Osteocyte (in vitro differentiated cells): ENCODE measurements around the gene PHF24. TPM values are rescaled to one million over a fixed set of nuclear protein-coding genes. Genes with fewer than 3 reads are reported as not detected.

Source experiments
- DNase-seq: peaks from one replicate; pipeline ENCODE4 v3.0.0; 2021; ENCODE audit warnings: mixed read lengths; ENCODE audit not compliant: unreplicated experiment; ENCODE audit errors: extremely low spot score
- H3K27ac Mint-ChIP-seq: one replicate; pipeline ENCODE4 v1.8.0; 2021; ENCODE audit warnings: mild to moderate bottlenecking, mixed read lengths; ENCODE audit not compliant: unreplicated experiment
- H3K27me3 Mint-ChIP-seq: one replicate; pipeline ENCODE4 v1.8.0; 2021; ENCODE audit warnings: mixed read lengths; ENCODE audit not compliant: unreplicated experiment
- H3K36me3 Mint-ChIP-seq: one replicate; pipeline ENCODE4 v1.8.0; 2021; ENCODE audit warnings: mixed read lengths; ENCODE audit not compliant: unreplicated experiment
- H3K4me1 Mint-ChIP-seq: one replicate; pipeline ENCODE4 v1.8.0; 2021; ENCODE audit warnings: mixed read lengths; ENCODE audit not compliant: unreplicated experiment
- H3K4me3 Mint-ChIP-seq: one replicate; pipeline ENCODE4 v1.8.0; 2021; ENCODE audit warnings: mild to moderate bottlenecking, moderate library complexity, mixed read lengths; ENCODE audit not compliant: unreplicated experiment
- H3K9me3 Mint-ChIP-seq: one replicate; pipeline ENCODE4 v1.8.0; 2021; ENCODE audit warnings: mixed read lengths; ENCODE audit not compliant: unreplicated experiment
- CTCF ChIP-seq: fragments of 200-600 bp; sonication (generic); IDR thresholded peaks from 2 replicates; pipeline ENCODE4 v1.5.0; 2021; ENCODE audit warnings: antibody characterized with exemption, mild to moderate bottlenecking, moderate library complexity
- total RNA-seq: library from RNA; stranded (reverse); gene quantifications from 2 replicates; pipeline ENCODE4 v1.2.1, GENCODE V29; 2021

The PHF24 gene
- total RNA-seq, 1 donor from 2014 or later, result not detected

- H3K4me3 Mint-ChIP-seq, result no peak overlapping the region
- H3K36me3 Mint-ChIP-seq, result no peaks in the 10 kb centered on the region
- no peak overlapping the region for H3K27ac Mint-ChIP-seq
- no peaks in the 10 kb centered on the region for H3K9me3 Mint-ChIP-seq
- peaks cover 25% of the 10 kb centered on the region for H3K4me1 Mint-ChIP-seq
- DNase-seq, result no peak
- no peak for TF ChIP-seq CTCF
- H3K27me3 Mint-ChIP-seq, result peaks cover 3% of the 10 kb centered on the region
Observed at GRCh38 chr9:34987160-34987901, 29.2 kb downstream of the PHF24 start.

GRCh38 chr9:34988218-34989002, 30.3 kb downstream of the PHF24 start:
- no peak for TF ChIP-seq CTCF
- H3K9me3 Mint-ChIP-seq, result no peaks in the 10 kb centered on the region
- H3K4me1 Mint-ChIP-seq, result peaks cover 35% of the 10 kb centered on the region
- peak overlapping the region; percentile 80 for H3K4me3 Mint-ChIP-seq
- peak overlapping the region; percentile 60 for H3K27ac Mint-ChIP-seq
- DNase-seq, result no peak
- peaks cover 3% of the 10 kb centered on the region for H3K27me3 Mint-ChIP-seq
- no peaks in the 10 kb centered on the region for H3K36me3 Mint-ChIP-seq

- H3K27ac Mint-ChIP-seq, result peak within 1 kb of the TSS; percentile 73
- H3K4me1 Mint-ChIP-seq, result peaks cover 43% of the 10 kb centered on the region
- no peaks in the 10 kb centered on the region for H3K9me3 Mint-ChIP-seq
- TF ChIP-seq CTCF, result no peak
- peak within 1 kb of the TSS; percentile 80 for H3K4me3 Mint-ChIP-seq
- H3K27me3 Mint-ChIP-seq, result peaks cover 3% of the 10 kb centered on the region
- H3K36me3 Mint-ChIP-seq, result no peaks in the 10 kb centered on the region
- peak; percentile 99 for DNase-seq
Observed at GRCh38 chr9:34989003-34989945, 31.2 kb downstream of the PHF24 start, which contains the start of gene DNAJB5. Gene DNAJB5, plus strand, starts transcription at chr9:34989745. Its CDS starts 886 bp downstream, at chr9:34990631.

GRCh38 chr9:34989946-34990635, 32.0 kb downstream of the PHF24 start:
- Mint-ChIP-seq H3K27ac (peak overlapping the region; percentile 73), H3K9me3 (no peaks in the 10 kb centered on the region), H3K4me3 (peak overlapping the region; percentile 80), H3K36me3 (no peaks in the 10 kb centered on the region), H3K27me3 (peaks cover 3% of the 10 kb centered on the region), H3K4me1 (peaks cover 45% of the 10 kb centered on the region)
- DNase-seq, result no peak
- no peak for TF ChIP-seq CTCF
